Measurements from ENCODE around the gene SECISBP2. TPM values are rescaled to one million over a fixed set of nuclear protein-coding genes. Genes with fewer than 3 reads are reported as not detected.

The SECISBP2 gene
- total and polyA plus RNA-seq, 4 donors = 51.3 to 56.6 (median 54.6) TPM

- H3K27ac ChIP-seq (ENCODE audit: low read depth, low read length) = no peak overlapping the region
- 100% methylated on average over 1 of the region's 6 CpGs for WGBS (ENCODE audit: insufficient coverage)
- peaks cover 5% of the 10 kb centered on the region for H3K36me3 ChIP-seq (ENCODE audit: control insufficient read depth, insufficient read depth, low read length)
- peaks cover 10% of the 10 kb centered on the region for H3K4me1 ChIP-seq (ENCODE audit: control insufficient read depth, insufficient read depth, low read length)
- no peak overlapping the region for H3K4me3 ChIP-seq (ENCODE audit: low read depth, low read length)
- H3K27me3 ChIP-seq (ENCODE audit: control insufficient read depth, insufficient read depth, low read length) = no peaks in the 10 kb centered on the region
- DNase-seq (ENCODE audit: low read depth in 4 of 6, low spot score in 6 of 6) = no peak
- H3K9me3 ChIP-seq (ENCODE audit: control insufficient read depth, insufficient read depth, low read length) = no peaks in the 10 kb centered on the region
Measured at GRCh38 chr9:89309166-89309565, 9.1 kb upstream of the SECISBP2 start.

GRCh38 chr9:89309608-89310474, 8.5 kb upstream of the SECISBP2 start:
- no peaks in the 10 kb centered on the region for H3K27me3 ChIP-seq (ENCODE audit: control insufficient read depth, insufficient read depth, low read length)
- H3K9me3 ChIP-seq (ENCODE audit: control insufficient read depth, insufficient read depth, low read length) = no peaks in the 10 kb centered on the region
- 17% methylated on average over 16 of the region's 23 CpGs for WGBS (ENCODE audit: insufficient coverage)
- H3K4me3 ChIP-seq (ENCODE audit: low read depth, low read length) = peak overlapping the region; percentile 69
- peak in 1 of 6 donors; percentile 5 for DNase-seq (ENCODE audit: low read depth in 4 of 6, low spot score in 6 of 6)
- H3K27ac ChIP-seq (ENCODE audit: low read depth, low read length) = peak overlapping the region; percentile 97
- H3K4me1 ChIP-seq (ENCODE audit: control insufficient read depth, insufficient read depth, low read length) = peaks cover 10% of the 10 kb centered on the region
- peaks cover 5% of the 10 kb centered on the region for H3K36me3 ChIP-seq (ENCODE audit: control insufficient read depth, insufficient read depth, low read length)

- Histone ChIP-seq H3K27ac (ENCODE audit: low read depth, low read length) (peak within 1 kb of the TSS; percentile 97), H3K9me3 (ENCODE audit: control insufficient read depth, insufficient read depth, low read length) (no peaks in the 10 kb centered on the region), H3K36me3 (ENCODE audit: control insufficient read depth, insufficient read depth, low read length) (peaks cover 5% of the 10 kb centered on the region), H3K4me3 (ENCODE audit: low read depth, low read length) (peak within 1 kb of the TSS; percentile 69), H3K4me1 (ENCODE audit: control insufficient read depth, insufficient read depth, low read length) (peaks cover 10% of the 10 kb centered on the region), H3K27me3 (ENCODE audit: control insufficient read depth, insufficient read depth, low read length) (no peaks in the 10 kb centered on the region)
- DNase-seq (ENCODE audit: low read depth in 4 of 6, low spot score in 6 of 6) = peak; percentile 100
- WGBS (ENCODE audit: insufficient coverage) = under 1% methylated on average over 86 of the region's 86 CpGs
Measured at GRCh38 chr9:89310475-89311345, 7.6 kb upstream of the SECISBP2 start, which contains the start of gene CKS2. Gene CKS2 (plus strand): TSS chr9:89311195. CDS start chr9:89311293, 98 bp downstream.

GRCh38 chr9:89311346-89312221, 6.7 kb upstream of the SECISBP2 start:
- no peak for DNase-seq (ENCODE audit: low read depth in 4 of 6, low spot score in 6 of 6)
- H3K9me3 ChIP-seq (ENCODE audit: control insufficient read depth, insufficient read depth, low read length) = no peaks in the 10 kb centered on the region
- H3K4me3 ChIP-seq (ENCODE audit: low read depth, low read length) = peak overlapping the region; percentile 69
- peaks cover 10% of the 10 kb centered on the region for H3K4me1 ChIP-seq (ENCODE audit: control insufficient read depth, insufficient read depth, low read length)
- 0% methylated on average over 48 of the region's 54 CpGs for WGBS (ENCODE audit: insufficient coverage)
- peaks cover 5% of the 10 kb centered on the region for H3K36me3 ChIP-seq (ENCODE audit: control insufficient read depth, insufficient read depth, low read length)
- H3K27me3 ChIP-seq (ENCODE audit: control insufficient read depth, insufficient read depth, low read length) = no peaks in the 10 kb centered on the region
- peak overlapping the region; percentile 97 for H3K27ac ChIP-seq (ENCODE audit: low read depth, low read length)

GRCh38 chr9:89312222-89312571, 6.1 kb upstream of the SECISBP2 start:
- WGBS (ENCODE audit: insufficient coverage) = 0% methylated on average over 3 of the region's 8 CpGs
- Histone ChIP-seq H3K27me3 (ENCODE audit: control insufficient read depth, insufficient read depth, low read length) (no peaks in the 10 kb centered on the region), H3K4me3 (ENCODE audit: low read depth, low read length) (peak overlapping the region; percentile 69), H3K27ac (ENCODE audit: low read depth, low read length) (no peak overlapping the region), H3K9me3 (ENCODE audit: control insufficient read depth, insufficient read depth, low read length) (no peaks in the 10 kb centered on the region), H3K4me1 (ENCODE audit: control insufficient read depth, insufficient read depth, low read length) (peaks cover 10% of the 10 kb centered on the region), H3K36me3 (ENCODE audit: control insufficient read depth, insufficient read depth, low read length) (peaks cover 2% of the 10 kb centered on the region)
- peak in 1 of 6 donors; percentile 18 for DNase-seq (ENCODE audit: low read depth in 4 of 6, low spot score in 6 of 6)

GRCh38 chr9:89313842-89314241, 4.5 kb upstream of the SECISBP2 start:
- Histone ChIP-seq H3K27ac (ENCODE audit: low read depth, low read length) (no peak overlapping the region), H3K4me1 (ENCODE audit: control insufficient read depth, insufficient read depth, low read length) (peaks cover 10% of the 10 kb centered on the region), H3K4me3 (ENCODE audit: low read depth, low read length) (no peak overlapping the region), H3K36me3 (ENCODE audit: control insufficient read depth, insufficient read depth, low read length) (no peaks in the 10 kb centered on the region), H3K9me3 (ENCODE audit: control insufficient read depth, insufficient read depth, low read length) (no peaks in the 10 kb centered on the region), H3K27me3 (ENCODE audit: control insufficient read depth, insufficient read depth, low read length) (no peaks in the 10 kb centered on the region)
- no peak for DNase-seq (ENCODE audit: low read depth in 4 of 6, low spot score in 6 of 6)
- no CpG with 5 or more reads among the region's 1 CpG for WGBS (ENCODE audit: insufficient coverage)

GRCh38 chr9:89314955-89315354, 3.3 kb upstream of the SECISBP2 start:
- Histone ChIP-seq H3K4me1 (ENCODE audit: control insufficient read depth, insufficient read depth, low read length) (peaks cover 5% of the 10 kb centered on the region), H3K36me3 (ENCODE audit: control insufficient read depth, insufficient read depth, low read length) (no peaks in the 10 kb centered on the region), H3K27ac (ENCODE audit: low read depth, low read length) (no peak overlapping the region), H3K27me3 (ENCODE audit: control insufficient read depth, insufficient read depth, low read length) (no peaks in the 10 kb centered on the region), H3K4me3 (ENCODE audit: low read depth, low read length) (no peak overlapping the region), H3K9me3 (ENCODE audit: control insufficient read depth, insufficient read depth, low read length) (no peaks in the 10 kb centered on the region)
- DNase-seq (ENCODE audit: low read depth in 4 of 6, low spot score in 6 of 6) = no peak
- no CpG with 5 or more reads among the region's 1 CpG for WGBS (ENCODE audit: insufficient coverage)

- no peak for DNase-seq (ENCODE audit: low read depth in 4 of 6, low spot score in 6 of 6)
- no peak overlapping the region for H3K27ac ChIP-seq (ENCODE audit: low read depth, low read length)
- no peaks in the 10 kb centered on the region for H3K9me3 ChIP-seq (ENCODE audit: control insufficient read depth, insufficient read depth, low read length)
Measured at GRCh38 chr9:89315482-89315881, 2.8 kb upstream of the SECISBP2 start.

GRCh38 chr9:89317282-89317681, 1.0 kb upstream of the SECISBP2 start:
- 89% methylated on average over 4 of the region's 4 CpGs for WGBS (ENCODE audit: insufficient coverage)
- Histone ChIP-seq H3K4me1 (ENCODE audit: control insufficient read depth, insufficient read depth, low read length) (peaks cover 4% of the 10 kb centered on the region), H3K9me3 (ENCODE audit: control insufficient read depth, insufficient read depth, low read length) (no peaks in the 10 kb centered on the region), H3K4me3 (ENCODE audit: low read depth, low read length) (no peak overlapping the region), H3K27ac (ENCODE audit: low read depth, low read length) (no peak overlapping the region), H3K36me3 (ENCODE audit: control insufficient read depth, insufficient read depth, low read length) (no peaks in the 10 kb centered on the region), H3K27me3 (ENCODE audit: control insufficient read depth, insufficient read depth, low read length) (no peaks in the 10 kb centered on the region)
- no peak for DNase-seq (ENCODE audit: low read depth in 4 of 6, low spot score in 6 of 6)

More at GRCh38 chr9:89315482-89315881, 2.8 kb upstream of the SECISBP2 start:
- no peaks in the 10 kb centered on the region for H3K27me3 ChIP-seq (ENCODE audit: control insufficient read depth, insufficient read depth, low read length)
- no peaks in the 10 kb centered on the region for H3K36me3 ChIP-seq (ENCODE audit: control insufficient read depth, insufficient read depth, low read length)
- H3K4me1 ChIP-seq (ENCODE audit: control insufficient read depth, insufficient read depth, low read length) = peaks cover 8% of the 10 kb centered on the region
- no peak overlapping the region for H3K4me3 ChIP-seq (ENCODE audit: low read depth, low read length)
